PC-9 (cell line): ENCODE results near the gene WWC2. TPM values are rescaled to one million over a fixed set of nuclear protein-coding genes. Genes with fewer than 3 reads are reported as not detected.

Experiments used
- BruUV-seq: library from RNA; stranded (reverse); fragments of 400-500 nt; replicated peaks from 2 replicates; lab custom pipeline; 2021; lab: Mats Ljungman, UMichigan
- CTCF ChIA-PET: fragments of 300-600 bp; sonication (Branson Sonifier 250); formaldehyde crosslinking; loops from one replicate; lab custom pipeline; 2022; ENCODE audit warnings: antibody characterized with exemption; lab: Charles Lee
- POLR2A ChIA-PET: fragments of 300-600 bp; sonication (Branson Sonifier 250); formaldehyde crosslinking; loops from one replicate; lab custom pipeline; 2022; ENCODE audit warnings: antibody characterized with exemption; ENCODE audit not compliant: unreplicated experiment; lab: Charles Lee
- DNase-seq, 2 experiments: peaks; one replicate each; pipeline versions ENCODE4 v3.0.0 to v3.0.0-alpha.2; 2015 to 2022; ENCODE audit warnings: mixed read lengths in 1 of 2
- H2AFZ ChIP-seq: fragments of 200-600 bp; sonication (generic); 2 replicates; pipeline ENCODE4 v1.8.1; 2017; ENCODE audit warnings: antibody characterized with exemption
- H3F3A ChIP-seq: fragments of 200-600 bp; sonication (generic); 2 replicates; pipeline ENCODE4 v1.8.1; 2017; ENCODE audit warnings: antibody characterized with exemption, mild to moderate bottlenecking, low read depth; ENCODE audit not compliant: insufficient read depth
- H3K27ac ChIP-seq: fragments of 200-600 bp; sonication (generic); 2 replicates; pipeline ENCODE4 v1.6.1; 2016; ENCODE audit warnings: mixed run types
- H3K27me3 ChIP-seq: fragments of 200-600 bp; sonication (generic); 2 replicates; pipeline ENCODE4 v1.6.1; 2016; ENCODE audit warnings: low read depth, mixed run types; ENCODE audit not compliant: insufficient read depth
- H3K36me3 ChIP-seq: fragments of 200-600 bp; sonication (generic); 2 replicates; pipeline ENCODE4 v1.6.1; 2016; ENCODE audit warnings: low read depth, mixed run types
- H3K4me1 ChIP-seq: fragments of 200-600 bp; sonication (generic); replicated peaks from 2 replicates; pipeline ENCODE4 v1.6.1; 2016; ENCODE audit warnings: mixed run types; ENCODE audit not compliant: insufficient read depth
- H3K4me2 ChIP-seq: fragments of 200-600 bp; sonication (generic); 2 replicates; pipeline ENCODE4 v1.6.1; 2017; ENCODE audit warnings: mixed run types
- H3K4me3 ChIP-seq: fragments of 200-600 bp; sonication (generic); 2 replicates; pipeline ENCODE4 v1.6.1; 2016; ENCODE audit warnings: mixed run types
- H3K79me2 ChIP-seq: fragments of 200-600 bp; sonication (generic); 2 replicates; pipeline ENCODE4 v1.6.1; 2017; ENCODE audit warnings: low read depth, mixed run types
- H3K9me2 ChIP-seq: fragments of 200-600 bp; sonication (generic); 2 replicates; pipeline ENCODE4 v1.8.1; 2017; ENCODE audit warnings: mild to moderate bottlenecking; ENCODE audit not compliant: insufficient read depth
- H3K9me3 ChIP-seq: fragments of 200-600 bp; sonication (generic); 2 replicates; pipeline ENCODE4 v1.8.1; 2016; ENCODE audit warnings: low read depth; ENCODE audit not compliant: insufficient read depth
- H4K20me1 ChIP-seq: fragments of 200-600 bp; sonication (generic); 2 replicates; pipeline ENCODE4 v1.8.1; 2017; ENCODE audit not compliant: insufficient read depth
- CTCF ChIP-seq: fragments of 200-600 bp; sonication (generic); conservative IDR thresholded peaks from 2 replicates; pipeline ENCODE4 v1.6.1; 2017; ENCODE audit warnings: mixed run types, antibody characterized with exemption, mild to moderate bottlenecking, moderate library complexity
- EZH2 ChIP-seq: fragments of 200-600 bp; sonication (generic); IDR thresholded peaks from 2 replicates; pipeline ENCODE4 v1.8.0; 2017; ENCODE audit warnings: antibody characterized with exemption, low read depth
- intact Hi-C: fragments of 100-400 bp; cut with micrococcal nuclease; formaldehyde crosslinking; loops from one replicate; pipeline ENCODE4 v1.10.0; 2022; ENCODE audit not compliant: unreplicated experiment
- total RNA-seq: library from RNA; stranded (reverse); gene quantifications from 2 replicates; pipeline ENCODE4 v1.2.3, GENCODE V29; 2021

The WWC2 gene
- total RNA-seq, 1 experiment from 2014 or later = 42.3 TPM

- POLR2A ChIA-PET = no interaction called here
- Histone ChIP-seq H3K36me3 (no peaks in the 10 kb centered on the region), H2AFZ (no peak overlapping the region), H3K27me3 (no peaks in the 10 kb centered on the region), H3K27ac (no peak overlapping the region), H3K79me2 (no peaks in the 10 kb centered on the region), H3K9me3 (no peaks in the 10 kb centered on the region), H3K4me1 (no peaks in the 10 kb centered on the region), H3K4me3 (no peak overlapping the region), H4K20me1 (no peaks in the 10 kb centered on the region), H3K4me2 (no peak overlapping the region), H3K9me2 (no peaks in the 10 kb centered on the region), H3F3A (no peaks in the 10 kb centered on the region)
- no TSS peak for BruUV-seq
- DNase-seq = no peak
- TF ChIP-seq EZH2 = no peak
- no peak for TF ChIP-seq CTCF
- CTCF ChIA-PET = no interaction called here
- intact Hi-C loops = no loop called here
Observed at GRCh38 chr4:183223053-183223452, 124.0 kb downstream of the WWC2 start.

GRCh38 chr4:183229397-183229796 lies 130.3 kb downstream of the WWC2 start:
- no peak overlapping the region for H3K27ac ChIP-seq
- no peaks in the 10 kb centered on the region for H3K9me3 ChIP-seq
- H3F3A ChIP-seq = no peaks in the 10 kb centered on the region
- no peaks in the 10 kb centered on the region for H3K9me2 ChIP-seq
- ChIA-PET POLR2A (no interaction called here), CTCF (no interaction called here)
- no peaks in the 10 kb centered on the region for H3K36me3 ChIP-seq
- no peaks in the 10 kb centered on the region for H3K4me1 ChIP-seq
- TF ChIP-seq EZH2 (no peak), CTCF (no peak)
- H3K27me3 ChIP-seq = no peaks in the 10 kb centered on the region
- BruUV-seq = no TSS peak
- DNase-seq = no peak
- no peak overlapping the region for H3K4me3 ChIP-seq
- H3K4me2 ChIP-seq = no peak overlapping the region
- no peak overlapping the region for H2AFZ ChIP-seq
- H4K20me1 ChIP-seq = no peaks in the 10 kb centered on the region
- H3K79me2 ChIP-seq = no peaks in the 10 kb centered on the region
- intact Hi-C loops = no loop called here

GRCh38 chr4:183240581-183241321 lies 141.7 kb downstream of the WWC2 start:
- no peak overlapping the region for H3K4me3 ChIP-seq
- intact Hi-C loops = loop anchor here (1.0 to 2.0 kb wide), 3 partner anchors 40 to 141 kb away; partner anchors contain the start of gene WWC2
- peak; percentile 40 to 64 for DNase-seq
- ChIA-PET POLR2A (interaction anchor here (0.6 to 1.5 kb wide), 3 partner anchors 142 to 169 kb away, joined by 3 to 5 read pairs (median 4); partner anchors contain the start of gene WWC2), CTCF (interaction anchor here (0.5 kb wide), 1 partner anchor 9 kb away, joined by 4 read pairs; no protein-coding TSS in a partner anchor)
- no peak overlapping the region for H2AFZ ChIP-seq
- H3K36me3 ChIP-seq = no peaks in the 10 kb centered on the region
- H3K79me2 ChIP-seq = no peaks in the 10 kb centered on the region
- peak overlapping the region; percentile 57 for H3K27ac ChIP-seq
- TF ChIP-seq EZH2 = no peak
- TF ChIP-seq CTCF = no peak
- H3K4me1 ChIP-seq = peaks cover 28% of the 10 kb centered on the region
- peaks cover 14% of the 10 kb centered on the region for H3F3A ChIP-seq
- no peaks in the 10 kb centered on the region for H4K20me1 ChIP-seq
- H3K9me3 ChIP-seq = no peaks in the 10 kb centered on the region
- no peaks in the 10 kb centered on the region for H3K9me2 ChIP-seq
- peak overlapping the region; percentile 65 for H3K4me2 ChIP-seq
- no TSS peak for BruUV-seq
- no peaks in the 10 kb centered on the region for H3K27me3 ChIP-seq
